HG03280 (cell line): ENCODE results near the gene IFNA1.
"Not testable (repeated sequence)": the region's sequence is repeated elsewhere in the genome, so short reads cannot be mapped to it uniquely, and the experiment has no call there.

Source experiments
- ATAC-seq: cut with Tn5 transposase; IDR thresholded peaks from one replicate; pipeline ENCODE4 v1.9.1; 2021; ENCODE audit warnings: mild to moderate bottlenecking, moderate library complexity; ENCODE audit not compliant: unreplicated experiment

IFNA1 gene

GRCh38 chr9:21443849-21444625 lies 3.8 kb downstream of the IFNA1 start:
- peak; percentile 80 for ATAC-seq

- ATAC-seq, result not testable (repeated sequence)
Measured at GRCh38 chr9:21449312-21449711, 9.1 kb downstream of the IFNA1 start.

GRCh38 chr9:21450733-21451394 lies 10.6 kb downstream of the IFNA1 start:
- no peak for ATAC-seq

- no peak for ATAC-seq
Measured at GRCh38 chr9:21452681-21453080, 12.4 kb downstream of the IFNA1 start.

- no peak for ATAC-seq
Measured at GRCh38 chr9:21454149-21454548, 13.9 kb downstream of the IFNA1 start.

- peak; percentile 76 for ATAC-seq
Measured at GRCh38 chr9:21455320-21455719, 15.1 kb downstream of the IFNA1 start.

- no peak for ATAC-seq
Measured at GRCh38 chr9:21461377-21461776, 21.1 kb downstream of the IFNA1 start.

- ATAC-seq, result no peak
Measured at GRCh38 chr9:21465138-21465537, 24.9 kb downstream of the IFNA1 start.

- ATAC-seq, result no peak
Measured at GRCh38 chr9:21465859-21466518, 25.8 kb downstream of the IFNA1 start.

GRCh38 chr9:21470126-21470525 lies 29.9 kb downstream of the IFNA1 start:
- no peak for ATAC-seq

GRCh38 chr9:21473236-21473635 lies 33.0 kb downstream of the IFNA1 start:
- ATAC-seq, result no peak

GRCh38 chr9:21477466-21477865 lies 37.2 kb downstream of the IFNA1 start:
- no peak for ATAC-seq

GRCh38 chr9:21479152-21479702 lies 39.0 kb downstream of the IFNA1 start:
- ATAC-seq, result no peak

- no peak for ATAC-seq
Measured at GRCh38 chr9:21481470-21482056, 41.3 kb downstream of the IFNA1 start.

GRCh38 chr9:21482213-21482612 lies 42.0 kb downstream of the IFNA1 start, which contains the start of gene IFNE:
IFNE (minus strand) TSS chr9:21482313; CDS start chr9:21481694, 619 bp downstream.
- ATAC-seq, result no peak
